Testis (tissue), 2 donors: ENCODE measurements around the gene PTTG2.

ENCODE experiments used
- CTCF ChIP-seq, 3 experiments: fragments of 450-650 bp in 2 of 3; fragments of 200-600 bp in 1 of 3; sonication (generic) in 1 of 3; IDR thresholded peaks; one replicate each; pipeline ENCODE4 v1.5.1; 2016 to 2019; ENCODE audit warnings: antibody characterized with exemption in 3 of 3, mild to moderate bottlenecking in 2 of 3, moderate library complexity in 1 of 3
- POLR2A ChIP-seq: fragments of 450-650 bp; IDR thresholded peaks from one replicate; pipeline ENCODE4 v1.6.1; 2017; ENCODE audit warnings: antibody characterized with exemption, mild to moderate bottlenecking, moderate library complexity

GRCh38 chr4:38009421-38009820 is 49.2 kb downstream of the PTTG2 start:
- TF ChIP-seq CTCF (IDR thresholded peaks at IDR 0.05) (no peak), POLR2A (no peak)
